ENCODE measurements around the gene DVL3. TPM values are rescaled to one million over a fixed set of nuclear protein-coding genes. Genes with fewer than 3 reads are reported as not detected.

Gene DVL3
- total RNA-seq, 1 donor from 2014 or later: 213 TPM

- H3K36me3 Mint-ChIP-seq (ENCODE audit: unreplicated experiment): peaks cover 4% of the 10 kb centered on the region
- H3K27me3 Mint-ChIP-seq (ENCODE audit: unreplicated experiment): peaks cover 3% of the 10 kb centered on the region
- TF ChIP-seq CTCF (IDR thresholded peaks at IDR 0.05; ENCODE audit: partially characterized antibody, unreplicated experiment): no peak
- DNase-seq: no peak
- no peak overlapping the region for H3K4me3 Mint-ChIP-seq (ENCODE audit: unreplicated experiment)
- H3K27ac Mint-ChIP-seq (ENCODE audit: unreplicated experiment): no peak overlapping the region
- H3K9me3 Mint-ChIP-seq (ENCODE audit: unreplicated experiment): peaks cover 10% of the 10 kb centered on the region
- H3K4me1 Mint-ChIP-seq (ENCODE audit: low read depth, unreplicated experiment): peaks cover 13% of the 10 kb centered on the region
Observed at GRCh38 chr3:184183679-184184078, 28.5 kb downstream of the DVL3 start.

DNA sequence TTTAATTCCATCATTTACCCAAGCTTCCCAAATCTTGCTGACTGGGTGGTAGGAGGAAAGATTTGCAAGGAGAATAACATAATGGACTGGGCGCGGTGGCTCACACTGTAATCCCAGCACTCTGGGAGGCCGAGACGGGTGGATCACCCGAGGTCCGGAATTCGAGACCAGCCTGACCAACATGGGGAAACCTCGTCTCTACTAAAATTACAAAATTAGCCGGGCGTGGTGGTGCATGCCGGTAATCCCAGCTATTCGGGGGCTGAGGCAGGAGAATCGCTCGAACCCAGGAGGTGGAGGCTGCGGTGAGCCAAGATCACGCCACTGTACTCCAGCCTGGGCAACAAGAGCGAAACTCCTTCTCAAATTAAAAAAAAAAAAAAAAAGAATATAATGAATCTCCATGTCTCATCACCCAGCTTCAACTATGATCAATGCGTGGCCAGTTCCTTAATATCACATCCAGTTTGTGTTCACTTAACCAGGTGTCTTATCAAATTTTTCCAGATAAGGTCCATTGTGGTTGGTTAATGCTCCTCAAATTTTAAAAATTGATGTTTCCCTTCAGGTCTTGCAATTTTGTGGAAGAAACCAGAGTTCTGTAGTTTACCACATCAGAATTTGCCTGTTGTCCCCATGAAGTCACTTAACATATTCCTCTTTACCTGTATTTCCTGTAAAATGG lies 29.5 kb downstream of the DVL3 start:
- H3K9me3 Mint-ChIP-seq (ENCODE audit: unreplicated experiment): peaks cover 9% of the 10 kb centered on the region
- H3K4me1 Mint-ChIP-seq (ENCODE audit: low read depth, unreplicated experiment): peaks cover 13% of the 10 kb centered on the region
- H3K27ac Mint-ChIP-seq (ENCODE audit: unreplicated experiment): peak overlapping the region; percentile 96
- peak overlapping the region; percentile 99 for H3K4me3 Mint-ChIP-seq (ENCODE audit: unreplicated experiment)
- no peak for DNase-seq
- TF ChIP-seq CTCF (IDR thresholded peaks at IDR 0.05; ENCODE audit: partially characterized antibody, unreplicated experiment): no peak
- peaks cover 3% of the 10 kb centered on the region for H3K27me3 Mint-ChIP-seq (ENCODE audit: unreplicated experiment)
- H3K36me3 Mint-ChIP-seq (ENCODE audit: unreplicated experiment): peaks cover 4% of the 10 kb centered on the region

GRCh38 chr3:184185461-184186183 lies 30.4 kb downstream of the DVL3 start:
- Mint-ChIP-seq H3K27me3 (ENCODE audit: unreplicated experiment) (peaks cover 3% of the 10 kb centered on the region), H3K36me3 (ENCODE audit: unreplicated experiment) (peaks cover 4% of the 10 kb centered on the region), H3K9me3 (ENCODE audit: unreplicated experiment) (peaks cover 9% of the 10 kb centered on the region), H3K4me1 (ENCODE audit: low read depth, unreplicated experiment) (peaks cover 13% of the 10 kb centered on the region), H3K4me3 (ENCODE audit: unreplicated experiment) (peak overlapping the region; percentile 99), H3K27ac (ENCODE audit: unreplicated experiment) (peak overlapping the region; percentile 96)
- peak; percentile 100 for DNase-seq
- no peak for TF ChIP-seq CTCF (IDR thresholded peaks at IDR 0.05; ENCODE audit: partially characterized antibody, unreplicated experiment)

- H3K4me3 Mint-ChIP-seq (ENCODE audit: unreplicated experiment): peak within 1 kb of the TSS; percentile 99
- H3K27me3 Mint-ChIP-seq (ENCODE audit: unreplicated experiment): peaks cover 3% of the 10 kb centered on the region
- peaks cover 13% of the 10 kb centered on the region for H3K4me1 Mint-ChIP-seq (ENCODE audit: low read depth, unreplicated experiment)
- peak within 1 kb of the TSS; percentile 96 for H3K27ac Mint-ChIP-seq (ENCODE audit: unreplicated experiment)
- H3K9me3 Mint-ChIP-seq (ENCODE audit: unreplicated experiment): peaks cover 9% of the 10 kb centered on the region
- H3K36me3 Mint-ChIP-seq (ENCODE audit: unreplicated experiment): peaks cover 4% of the 10 kb centered on the region
- DNase-seq: no peak
- no peak for TF ChIP-seq CTCF (IDR thresholded peaks at IDR 0.05; ENCODE audit: partially characterized antibody, unreplicated experiment)
Observed at GRCh38 chr3:184186184-184186901, 31.2 kb downstream of the DVL3 start, which contains the start of gene ABCF3. ABCF3 (plus strand) TSS chr3:184186199; CDS start chr3:184186208, 9 bp downstream.

Measured in glutamatergic neuron (in vitro differentiated cells).